ENCODE results near the gene CLHC1.

Gene CLHC1

DNA sequence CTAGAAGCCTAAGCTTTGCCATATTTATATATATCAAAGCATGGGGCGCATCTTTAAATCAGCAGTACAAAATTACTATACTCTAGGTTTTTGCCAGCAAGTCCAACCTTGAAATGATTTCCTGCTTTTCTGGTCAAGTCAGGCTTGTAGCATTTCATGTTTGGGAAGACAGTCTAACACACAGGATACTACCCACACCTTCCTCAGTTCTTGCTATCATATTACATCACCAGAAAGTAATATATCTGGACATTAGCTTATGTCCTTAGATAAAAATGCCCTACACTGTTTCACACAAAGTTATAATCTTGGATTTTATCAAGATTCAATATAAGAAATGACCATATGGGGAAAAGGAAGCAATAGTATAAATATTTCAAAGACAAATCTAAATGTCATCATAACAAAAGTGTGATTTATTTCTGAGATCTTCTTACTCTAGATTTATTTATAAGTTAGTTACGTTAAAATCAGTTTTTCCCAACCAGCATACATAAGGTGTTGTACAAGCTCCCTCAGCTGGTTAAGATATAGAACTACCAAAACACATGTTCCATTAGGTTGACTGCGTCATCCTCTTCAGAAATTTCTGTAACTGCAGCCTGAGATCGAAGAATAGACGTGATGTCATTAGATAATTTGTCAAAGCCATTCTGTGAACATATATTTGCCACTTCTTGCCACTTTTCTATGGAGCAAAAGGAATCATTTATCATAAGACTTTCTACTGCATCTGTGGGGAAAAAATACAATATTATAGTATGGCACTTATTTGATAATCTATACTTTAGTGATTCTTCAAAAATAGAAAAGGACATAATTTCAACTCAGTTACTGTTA is 56.6 kb downstream of the CLHC1 start:
- no peak for DNase-seq (ENCODE audit: low read depth, low spot score)
- peak overlapping the region; percentile 12 for H3K27ac ChIP-seq

DNA sequence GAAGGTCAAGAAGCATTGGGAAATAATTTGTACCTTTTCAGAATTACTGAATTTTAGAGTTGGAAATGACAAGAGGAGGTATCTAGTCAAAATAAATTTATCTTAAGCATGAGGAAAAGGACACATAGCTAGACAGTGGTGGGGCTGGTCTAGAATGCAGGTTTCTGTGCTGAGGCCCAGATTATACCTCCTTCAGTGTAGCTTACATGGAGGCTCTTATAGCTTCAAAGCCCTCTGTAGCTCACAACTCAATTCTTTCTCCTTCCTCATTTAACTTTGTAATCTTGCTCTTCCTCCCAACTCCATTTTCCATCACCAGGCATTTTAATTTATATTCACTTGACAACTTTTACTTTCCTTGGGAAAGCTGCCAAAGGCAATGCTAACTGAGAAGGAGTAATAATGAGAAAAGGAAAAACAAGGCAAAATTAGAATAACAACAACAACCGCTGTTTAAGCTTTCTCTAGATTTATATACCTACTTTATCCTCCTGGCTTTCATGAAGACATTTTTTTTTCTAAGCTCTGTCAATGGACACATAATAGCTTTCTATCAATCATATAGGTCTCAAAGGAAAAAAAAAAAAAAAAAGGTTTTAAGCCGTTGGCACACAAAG is 58.5 kb downstream of the CLHC1 start:
- no peak for DNase-seq (ENCODE audit: low read depth, low spot score)
- no peak overlapping the region for H3K27ac ChIP-seq

DNA sequence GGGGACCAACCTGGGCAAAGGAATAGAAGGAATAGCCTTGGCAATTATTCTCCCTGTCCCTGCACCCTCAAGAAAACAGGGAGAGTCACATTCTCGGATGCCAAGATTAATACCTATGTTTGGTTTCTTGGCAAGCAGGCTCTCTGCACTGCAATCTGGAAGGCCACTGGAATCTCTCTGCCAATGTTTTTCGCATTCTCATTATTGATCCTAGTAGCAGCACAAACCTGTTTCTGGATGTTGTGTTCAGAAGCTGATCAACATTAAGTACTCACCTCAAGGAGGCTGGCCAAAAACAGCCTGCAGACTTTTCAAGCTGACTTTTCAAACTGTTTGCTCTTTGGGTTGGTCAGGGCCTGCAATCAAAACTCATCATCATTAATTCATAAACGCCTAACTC is 62.2 kb downstream of the CLHC1 start:
- DNase-seq (ENCODE audit: low read depth, low spot score) = no peak
- no peak overlapping the region for H3K27ac ChIP-seq

DNA sequence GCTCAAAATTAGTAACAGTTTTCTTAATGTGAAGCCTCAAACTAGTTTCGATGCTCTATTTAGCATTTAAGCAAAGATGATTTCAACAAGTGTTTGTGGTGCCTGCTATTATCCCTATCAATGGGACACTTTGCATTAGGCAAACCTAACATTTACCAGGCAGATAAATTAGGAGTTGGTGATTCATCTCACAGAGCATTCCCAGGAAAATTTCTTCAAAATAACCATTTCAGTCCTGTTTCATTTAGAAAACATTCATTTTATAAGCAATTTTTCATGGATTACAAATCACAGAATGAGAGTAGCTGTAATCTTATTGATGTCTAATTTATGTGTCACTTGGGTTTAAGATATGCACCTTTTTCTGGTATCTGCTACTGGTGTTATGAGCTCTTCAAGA is 62.7 kb downstream of the CLHC1 start:
- no peak for DNase-seq (ENCODE audit: low read depth, low spot score)

DNA sequence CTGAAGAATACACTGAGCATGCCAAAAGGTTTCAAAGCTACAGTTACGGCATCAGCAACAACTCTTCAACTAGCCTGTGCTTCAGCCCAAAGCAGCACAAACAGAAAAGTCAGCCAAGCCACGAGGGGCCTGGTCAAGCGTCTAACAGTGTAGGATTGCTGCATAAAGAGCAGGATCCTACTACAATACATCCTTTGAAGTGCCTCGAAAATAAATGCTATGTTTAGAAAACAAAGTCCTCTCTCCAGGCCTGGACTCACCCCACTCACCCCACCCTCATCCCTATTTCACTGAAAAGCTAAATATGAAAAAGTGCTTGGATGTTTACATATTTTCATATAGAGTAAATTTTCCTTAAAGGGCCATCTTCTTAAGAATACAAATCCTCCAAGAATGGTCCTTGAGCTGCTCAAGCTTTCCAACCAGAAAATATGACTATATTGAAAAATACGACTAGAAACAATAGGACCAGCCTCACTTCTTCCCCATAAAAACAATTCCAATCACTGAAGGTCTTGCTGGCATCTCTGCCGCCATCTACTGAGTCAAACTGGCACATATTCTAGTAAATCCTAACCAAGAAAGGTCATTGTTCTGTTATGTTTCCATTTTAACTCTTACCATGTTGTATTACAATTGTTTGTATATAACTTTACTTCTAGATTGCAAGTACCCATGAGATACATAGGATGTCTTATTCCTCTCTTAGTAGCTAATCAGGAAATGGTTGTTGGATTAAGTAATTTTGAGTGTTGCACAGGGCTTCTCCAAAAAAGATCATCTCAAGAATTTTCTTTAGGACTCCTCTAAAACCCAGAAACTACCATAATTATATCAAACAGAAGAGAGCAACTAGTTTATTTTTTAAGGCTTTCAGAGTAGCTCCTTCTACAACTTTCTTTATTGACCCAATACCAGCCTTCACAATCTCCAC is 63.6 kb downstream of the CLHC1 start:
- H3K27ac ChIP-seq = no peak overlapping the region
- no peak for DNase-seq (ENCODE audit: low read depth, low spot score)

More for the DNA sequence above, 62.7 kb downstream of the CLHC1 start:
- no peak overlapping the region for H3K27ac ChIP-seq

DNA sequence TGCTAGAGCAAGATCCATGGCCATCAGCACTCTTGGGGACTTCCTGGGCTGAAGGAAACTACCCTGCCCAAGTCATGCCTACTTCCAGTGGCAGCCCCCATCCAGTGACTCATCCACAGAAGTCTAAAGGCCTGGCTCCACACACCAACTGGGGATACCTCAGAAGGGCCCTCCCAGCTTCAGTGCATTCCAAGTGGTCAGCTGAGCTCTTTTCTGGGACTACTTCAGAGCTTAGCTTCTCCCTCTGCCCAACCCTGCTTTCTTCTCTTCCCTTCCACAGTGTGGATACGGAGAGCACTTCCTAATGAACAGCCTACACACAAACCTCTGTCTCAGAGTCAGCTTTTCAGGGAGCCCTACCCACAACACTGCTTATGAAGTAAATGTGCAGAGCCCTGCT is 66.5 kb downstream of the CLHC1 start:
- DNase-seq (ENCODE audit: low read depth, low spot score) = no peak
- no peak overlapping the region for H3K27ac ChIP-seq

DNA sequence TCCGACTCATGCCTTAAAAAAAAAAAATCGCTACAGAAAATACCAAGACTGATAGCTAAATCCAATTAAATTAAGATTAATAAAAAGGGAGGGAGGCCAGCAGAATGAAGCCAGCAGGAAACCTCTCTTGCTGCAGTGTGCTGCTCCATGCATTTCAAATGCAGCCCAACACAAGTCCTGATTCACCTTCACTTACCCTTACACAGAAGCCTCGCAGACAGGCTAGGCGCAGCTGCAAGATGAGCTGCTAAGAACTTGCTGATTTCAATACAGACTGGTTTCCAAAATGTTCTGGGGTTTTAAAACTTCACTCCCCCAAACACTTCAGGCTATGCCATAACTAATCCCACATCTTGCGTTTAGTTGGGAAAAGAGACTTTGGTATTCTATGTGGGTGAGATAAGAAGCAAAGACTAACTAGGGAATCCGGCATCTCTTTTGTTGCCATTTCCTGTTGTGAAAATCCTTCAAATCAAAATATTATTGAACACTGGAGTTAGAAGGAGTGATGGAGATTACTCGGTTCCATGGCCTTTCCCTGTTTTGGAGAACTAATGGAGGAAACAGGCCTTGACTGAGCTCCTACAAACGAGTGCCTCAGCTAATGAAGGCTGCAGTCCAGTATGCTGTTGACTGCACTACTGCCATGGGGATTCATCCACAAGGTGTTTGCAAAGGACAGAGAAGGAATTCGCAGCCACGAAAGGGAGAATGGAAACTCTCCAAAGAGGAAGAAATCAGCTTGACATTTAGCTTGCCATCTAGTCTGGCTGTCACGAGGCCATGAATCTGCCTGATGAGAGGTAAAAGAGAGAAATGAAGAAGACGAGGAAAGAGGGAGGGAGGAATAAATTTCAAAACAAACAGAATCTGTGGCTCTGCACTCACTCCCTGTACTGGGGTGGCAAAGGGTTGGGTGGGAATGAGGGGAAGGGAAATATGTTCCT is 67.3 kb downstream of the CLHC1 start:
- H3K27ac ChIP-seq = no peak overlapping the region
- DNase-seq (ENCODE audit: low read depth, low spot score) = no peak

DNA sequence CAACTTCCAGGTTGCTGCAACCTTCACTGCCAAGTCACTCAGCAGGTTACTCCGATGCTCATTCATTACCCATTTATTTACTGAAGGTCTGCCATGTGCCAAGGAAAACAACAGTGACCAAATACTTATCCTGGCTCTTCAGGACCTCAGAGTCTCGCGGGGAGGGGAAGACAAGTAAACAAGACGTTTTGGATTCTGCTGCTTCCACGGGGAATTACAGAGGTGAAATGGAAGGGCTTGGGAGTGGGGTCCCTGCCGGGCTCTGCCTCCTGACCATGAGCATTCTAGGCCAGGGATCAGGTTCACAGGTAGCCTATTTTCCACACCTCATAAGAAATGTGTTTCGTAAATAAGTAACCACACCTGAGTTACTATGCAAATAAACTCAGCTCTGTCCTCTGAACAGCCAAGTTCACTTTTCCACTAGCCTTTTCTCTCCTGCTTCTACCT is 68.1 kb downstream of the CLHC1 start:
- H3K27ac ChIP-seq = no peak overlapping the region
- DNase-seq (ENCODE audit: low read depth, low spot score) = no peak

DNA sequence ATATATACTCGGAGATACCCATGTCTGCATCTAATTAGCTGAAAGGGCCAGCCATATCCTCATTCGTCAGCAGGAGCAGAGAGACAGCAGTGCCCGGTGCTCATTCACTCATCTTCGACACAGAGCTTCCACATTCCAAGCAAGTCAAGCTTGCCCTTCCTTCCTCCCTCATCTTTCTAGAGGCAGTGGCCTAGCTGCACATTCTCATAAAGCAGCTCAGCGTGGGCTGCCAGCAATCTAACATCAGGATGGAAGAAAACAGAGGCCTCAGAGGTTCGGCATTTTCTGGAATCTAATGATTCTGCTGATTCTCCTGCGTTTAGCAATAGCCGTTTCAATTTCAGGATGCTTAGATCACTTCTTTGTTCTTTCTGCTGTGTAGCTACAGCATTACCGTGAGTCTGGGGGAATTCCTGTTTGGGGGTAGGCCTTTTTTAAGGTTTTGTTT is 68.8 kb downstream of the CLHC1 start:
- H3K27ac ChIP-seq = no peak overlapping the region
- no peak for DNase-seq (ENCODE audit: low read depth, low spot score)

DNA sequence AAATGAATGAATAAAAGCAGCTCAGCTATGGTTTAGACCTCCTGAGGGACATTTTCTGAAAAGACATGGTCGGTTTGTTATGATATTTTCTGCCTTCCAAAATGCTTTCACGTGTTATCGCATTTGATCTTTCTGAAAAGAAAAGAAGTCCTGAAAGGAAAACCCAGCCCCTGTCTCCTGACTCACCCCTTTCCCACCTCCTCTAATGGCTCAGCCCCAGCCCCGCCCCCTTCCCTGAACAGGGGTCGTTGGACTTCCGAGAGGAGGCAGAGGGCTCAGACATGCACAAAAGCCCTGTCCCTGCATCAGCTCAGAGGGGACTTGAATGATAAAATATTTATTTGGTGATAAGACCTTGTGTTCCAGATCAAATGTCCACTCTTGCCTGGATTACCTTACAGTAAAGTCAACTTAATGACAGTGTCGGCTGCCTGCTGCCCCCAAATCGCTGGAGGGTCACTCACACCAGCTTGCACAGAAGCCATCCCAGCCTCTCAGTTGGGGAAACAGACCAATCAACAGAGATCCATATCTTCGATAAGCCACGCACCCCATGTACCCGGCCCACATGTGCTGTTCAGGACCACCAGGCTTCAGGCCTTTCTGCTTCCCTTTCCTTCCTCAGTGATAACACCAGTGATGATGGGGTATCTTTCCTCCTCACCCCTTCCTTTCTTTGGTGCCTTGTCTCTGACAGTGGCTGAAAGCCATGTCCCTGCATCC is 69.6 kb downstream of the CLHC1 start:
- no peak overlapping the region for H3K27ac ChIP-seq
- no peak for DNase-seq (ENCODE audit: low read depth, low spot score)

DNA sequence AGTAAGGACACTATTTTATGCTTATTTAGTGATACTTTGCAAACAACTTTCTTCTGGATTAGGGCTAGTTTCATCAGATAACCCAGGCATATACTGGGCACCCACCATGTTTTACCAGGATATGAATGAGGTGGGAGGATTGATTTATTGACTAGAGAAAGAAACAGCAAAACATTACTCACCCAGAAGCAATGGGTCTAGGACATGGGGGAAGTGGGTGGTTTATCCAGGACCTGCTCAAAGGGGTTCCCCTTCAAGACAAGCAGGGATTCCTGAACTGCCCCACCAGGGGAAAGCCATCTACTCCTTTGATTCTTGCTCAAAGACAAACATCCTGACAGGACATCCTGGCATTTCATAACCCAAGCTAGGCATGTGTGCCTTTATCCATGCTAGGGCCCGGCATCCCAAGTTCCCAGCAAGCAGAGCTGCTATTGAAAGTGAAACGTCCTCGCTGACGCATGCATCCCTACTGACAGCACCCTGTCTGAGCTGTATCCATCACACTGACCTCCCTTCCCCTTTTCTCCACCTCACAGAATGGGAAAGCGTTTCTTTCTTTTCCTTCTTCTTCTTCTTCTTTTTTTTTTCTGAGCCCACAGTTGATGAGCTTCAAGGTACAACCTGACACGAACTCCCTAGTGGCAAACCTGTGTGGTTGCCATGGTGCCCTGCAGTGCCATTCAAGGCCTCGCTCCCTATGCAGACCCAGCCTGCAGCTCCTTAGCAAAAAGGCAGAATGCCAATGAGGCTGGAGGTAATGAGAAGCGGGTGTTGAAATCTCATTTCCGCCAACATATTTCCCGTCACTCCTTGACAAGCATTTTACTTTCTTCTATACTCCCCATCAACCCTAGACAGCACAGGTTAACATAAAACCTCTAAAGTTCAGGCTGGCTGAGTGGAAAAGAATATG is 70.5 kb downstream of the CLHC1 start:
- DNase-seq (ENCODE audit: low read depth, low spot score) = no peak
- no peak overlapping the region for H3K27ac ChIP-seq

DNA sequence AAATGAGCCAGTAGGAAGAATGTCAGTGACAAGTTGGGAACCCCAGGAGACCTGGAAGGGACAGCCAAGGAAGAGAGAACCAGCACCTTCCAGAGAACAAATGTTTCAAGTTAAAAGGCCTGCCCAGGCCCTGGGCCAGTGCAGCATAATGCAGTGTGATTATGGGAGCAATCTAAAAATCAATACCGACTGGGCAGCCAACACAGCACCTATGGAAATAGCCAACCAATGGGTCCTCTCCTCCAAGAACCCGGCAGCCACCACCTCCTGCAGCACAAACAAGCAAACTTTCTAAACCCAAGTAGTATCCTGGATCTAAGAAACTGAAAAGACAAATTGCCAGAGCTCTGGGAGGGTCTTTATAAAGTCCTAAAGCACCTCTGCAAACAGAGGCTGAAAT is 71.7 kb downstream of the CLHC1 start:
- DNase-seq (ENCODE audit: low read depth, low spot score) = no peak
- no peak overlapping the region for H3K27ac ChIP-seq

DNA sequence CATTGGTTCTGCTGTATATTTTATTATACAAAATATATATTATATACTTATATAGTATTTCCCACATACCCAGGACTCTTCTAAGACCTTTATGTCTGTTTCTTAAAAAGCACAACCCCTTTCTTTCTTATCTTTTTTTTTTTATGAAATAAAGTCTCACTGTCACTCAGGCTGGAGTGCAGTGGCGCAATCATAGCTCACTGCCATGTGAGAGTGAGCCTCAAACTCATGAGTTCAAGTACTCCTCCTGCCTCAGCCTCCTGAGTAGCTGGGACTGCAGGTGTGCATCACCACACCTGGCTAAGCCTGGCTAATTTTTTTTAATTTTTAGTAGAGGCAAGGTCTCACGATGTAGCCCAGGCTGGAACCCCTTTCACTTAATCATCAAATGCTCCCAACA is 72.3 kb downstream of the CLHC1 start:
- H3K27ac ChIP-seq = no peak overlapping the region
- no peak for DNase-seq (ENCODE audit: low read depth, low spot score)

DNA sequence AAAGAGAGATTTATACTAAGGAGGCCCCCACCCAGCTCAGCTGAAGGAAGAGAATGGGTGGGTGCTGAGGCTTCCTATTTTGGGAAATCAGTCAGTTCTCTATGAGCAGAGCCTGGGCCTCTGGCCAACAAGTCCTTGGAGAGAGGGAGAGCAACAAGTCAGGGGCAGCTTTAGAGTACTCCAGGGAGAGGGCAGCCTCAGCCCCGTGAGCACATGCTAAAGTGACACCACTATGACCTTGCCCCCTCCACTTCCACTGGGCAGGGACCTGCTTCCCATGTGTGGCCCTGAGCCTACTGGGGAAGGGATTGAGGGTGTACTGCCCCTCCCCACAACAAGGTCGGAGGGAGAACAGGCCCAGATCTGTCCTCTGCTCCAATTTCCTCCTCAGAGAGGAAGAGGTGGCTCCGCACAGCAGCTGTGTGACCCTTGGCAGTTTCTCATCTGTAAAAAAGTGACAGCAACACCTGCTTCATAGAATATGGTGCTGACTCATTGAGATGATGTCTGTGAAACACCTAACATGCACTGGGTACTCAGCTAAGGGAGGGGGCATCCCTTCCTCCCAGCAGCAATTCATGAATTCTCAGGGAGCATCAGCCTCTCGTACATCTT is 72.9 kb downstream of the CLHC1 start:
- H3K27ac ChIP-seq = no peak overlapping the region
- no peak for DNase-seq (ENCODE audit: low read depth, low spot score)

DNA sequence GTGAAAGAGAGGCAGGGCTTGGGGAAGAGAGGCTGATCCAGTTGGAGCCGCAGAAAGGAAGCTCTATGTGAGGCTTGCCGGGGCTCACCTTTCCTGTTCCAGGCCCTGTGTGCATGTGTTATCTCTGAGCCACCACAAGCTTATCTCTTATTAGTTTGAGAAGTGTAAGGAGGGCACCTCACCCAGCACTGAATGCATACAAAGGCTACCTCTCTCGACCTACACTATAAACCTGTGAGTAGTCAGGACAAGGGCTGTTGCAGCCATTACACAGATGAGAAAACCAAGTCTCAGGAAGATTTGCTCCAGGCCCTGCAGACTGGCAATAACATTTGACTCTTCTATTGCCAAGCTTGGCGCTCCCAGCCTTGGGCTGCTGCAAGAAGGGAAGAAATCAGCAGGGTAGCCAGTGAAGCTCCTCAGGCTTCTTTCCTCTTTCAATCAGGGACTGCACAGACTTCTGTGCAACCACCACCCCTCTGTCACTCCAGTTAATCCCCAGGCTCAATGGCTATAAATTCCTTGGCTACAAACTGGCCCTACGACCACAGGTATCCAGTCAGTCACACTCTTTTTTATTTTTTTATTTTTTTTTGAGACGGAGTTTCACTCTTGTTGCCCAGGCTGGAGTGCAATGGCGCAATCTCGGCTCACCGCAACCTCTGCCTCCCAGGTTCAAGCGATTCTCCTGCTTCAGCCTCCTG is 73.8 kb downstream of the CLHC1 start:
- H3K27ac ChIP-seq = no peak overlapping the region

DNA sequence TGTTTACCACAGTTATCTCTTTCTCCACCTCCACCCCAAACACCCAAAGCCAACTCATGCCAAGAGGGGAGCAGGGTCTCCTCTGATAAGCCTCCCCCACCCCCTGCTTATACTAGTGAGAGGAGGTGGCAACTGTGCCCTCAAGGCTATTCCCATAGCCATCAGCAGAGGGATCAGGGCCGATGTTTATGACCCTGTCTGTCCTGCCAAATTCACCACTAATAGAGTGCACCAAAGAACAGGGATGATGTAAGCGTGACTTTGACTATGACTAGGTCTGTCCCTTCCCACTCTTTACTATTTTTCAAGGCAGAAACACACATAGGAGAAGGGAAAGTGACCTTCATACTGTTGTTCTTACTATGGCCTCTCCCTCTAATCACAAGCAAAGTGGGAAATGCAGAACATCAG is 74.6 kb downstream of the CLHC1 start:
- no peak overlapping the region for H3K27ac ChIP-seq
- no peak for DNase-seq (ENCODE audit: low read depth, low spot score)

More for the DNA sequence above, 73.8 kb downstream of the CLHC1 start:
- DNase-seq (ENCODE audit: low read depth, low spot score) = no peak

DNA sequence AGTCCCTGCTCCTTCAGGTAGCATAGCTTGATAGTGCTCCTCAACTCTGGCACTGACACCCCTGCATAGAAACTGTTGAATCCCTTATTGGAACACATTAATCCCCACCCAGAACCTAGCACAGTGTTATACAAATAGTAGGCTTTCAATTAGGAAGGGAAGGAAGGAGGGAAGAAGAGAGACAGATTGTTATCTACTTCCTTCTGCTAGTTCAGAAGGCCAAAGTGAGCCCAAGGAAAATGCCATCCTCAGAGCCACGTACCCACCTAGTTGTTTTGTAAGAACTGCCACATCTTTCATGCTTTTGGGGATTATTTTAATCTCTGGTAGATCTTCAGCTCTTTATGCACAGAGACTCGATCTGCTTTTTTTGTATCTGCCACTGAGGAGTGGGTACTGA is 75.1 kb downstream of the CLHC1 start:
- no peak overlapping the region for H3K27ac ChIP-seq
- DNase-seq (ENCODE audit: low read depth, low spot score) = no peak
